OCI-M2 (cell line): ENCODE data around the gene BEND5.

ENCODE experiments used
- DNase-seq: peaks from one replicate; lab custom pipeline; 2025; ENCODE audit not compliant: unreplicated experiment; lab: John Stamatoyannopoulos, UW

Gene BEND5

GRCh38 chr1:48767975-48768510 is 8.6 kb downstream of the BEND5 start:
- DNase-seq: no peak

GRCh38 chr1:48765335-48765734 is 11.4 kb downstream of the BEND5 start:
- no peak for DNase-seq

GRCh38 chr1:48761986-48762385 is 14.7 kb downstream of the BEND5 start:
- DNase-seq: no peak

- DNase-seq: no peak
Observed at GRCh38 chr1:48761411-48761810, 15.3 kb downstream of the BEND5 start.

GRCh38 chr1:48760857-48761256 is 15.8 kb downstream of the BEND5 start:
- DNase-seq: no peak

- no peak for DNase-seq
Observed at GRCh38 chr1:48758976-48759375, 17.7 kb downstream of the BEND5 start.

GRCh38 chr1:48757363-48757762 is 19.3 kb downstream of the BEND5 start:
- DNase-seq: no peak

GRCh38 chr1:48756683-48757316 is 19.9 kb downstream of the BEND5 start:
- DNase-seq: no peak

- DNase-seq: no peak
Observed at GRCh38 chr1:48753293-48753692, 23.4 kb downstream of the BEND5 start.

GRCh38 chr1:48750109-48750508 is 26.6 kb downstream of the BEND5 start:
- DNase-seq: no peak

- DNase-seq: no peak
Observed at GRCh38 chr1:48749068-48749467, 27.6 kb downstream of the BEND5 start.

GRCh38 chr1:48746906-48747305 is 29.8 kb downstream of the BEND5 start:
- no peak for DNase-seq

- DNase-seq: no peak
Observed at GRCh38 chr1:48744032-48744431, 32.7 kb downstream of the BEND5 start.

- DNase-seq: no peak
Observed at GRCh38 chr1:48743480-48743879, 33.2 kb downstream of the BEND5 start.

GRCh38 chr1:48741380-48741779 is 35.3 kb downstream of the BEND5 start:
- no peak for DNase-seq

GRCh38 chr1:48740621-48741020 is 36.1 kb downstream of the BEND5 start:
- no peak for DNase-seq

GRCh38 chr1:48739091-48739490 is 37.6 kb downstream of the BEND5 start:
- no peak for DNase-seq

GRCh38 chr1:48738356-48738755 is 38.3 kb downstream of the BEND5 start:
- DNase-seq: no peak

- DNase-seq: no peak
Observed at GRCh38 chr1:48735796-48736195, 40.9 kb downstream of the BEND5 start.

- no peak for DNase-seq
Observed at GRCh38 chr1:48730164-48730910, 46.4 kb downstream of the BEND5 start.

GRCh38 chr1:48728584-48728983 is 48.1 kb downstream of the BEND5 start:
- DNase-seq: no peak

GRCh38 chr1:48726557-48727215 is 50.0 kb downstream of the BEND5 start:
- no peak for DNase-seq
